Astrocyte (in vitro differentiated cells and primary cell): ENCODE data around the gene CHST13. TPM values are rescaled to one million over a fixed set of nuclear protein-coding genes. Genes with fewer than 3 reads are reported as not detected.

Experiments
- DNase-seq: peaks from one replicate; pipeline ENCODE4 v3.0.0-alpha.2; 2010; ENCODE audit warnings: low read depth
- FAIRE-seq: peaks from 2 replicates; lab custom pipeline; 2011; peaks lifted over from hg19 to GRCh38; lab: Jason Lieb, UNC
- H2AFZ ChIP-seq: 2 replicates; pipeline ENCODE4 v1.6.0; 2012; ENCODE audit warnings: low read depth, low read length, inconsistent platforms
- H3K27ac ChIP-seq: 2 replicates; pipeline ENCODE4 v1.5.1; 2011; ENCODE audit warnings: low read depth, low read length, inconsistent platforms
- H3K27me3 ChIP-seq: 2 replicates; pipeline ENCODE4 v1.6.0; 2011; ENCODE audit warnings: low read length, inconsistent platforms; ENCODE audit not compliant: insufficient read depth
- H3K36me3 ChIP-seq: 2 replicates; pipeline ENCODE4 v1.5.1; 2011; ENCODE audit warnings: low read length, inconsistent platforms; ENCODE audit not compliant: insufficient read depth
- H3K4me1 ChIP-seq: 2 replicates; pipeline ENCODE4 v1.5.1; 2011; ENCODE audit warnings: low read length, inconsistent platforms; ENCODE audit not compliant: insufficient read depth
- H3K4me2 ChIP-seq: 2 replicates; pipeline ENCODE4 v1.6.0; 2012; ENCODE audit warnings: low read length, inconsistent platforms
- H3K4me3 ChIP-seq: 2 replicates; pipeline ENCODE4 v1.5.1; 2011; ENCODE audit warnings: low read depth, mild to moderate bottlenecking, low read length, inconsistent platforms; ENCODE audit not compliant: insufficient read depth
- H3K79me2 ChIP-seq: 2 replicates; pipeline ENCODE4 v1.6.0; 2012; ENCODE audit warnings: mild to moderate bottlenecking, low read length, inconsistent platforms; ENCODE audit not compliant: insufficient read depth
- H3K9ac ChIP-seq: 2 replicates; pipeline ENCODE4 v1.6.0; 2012; ENCODE audit warnings: mild to moderate bottlenecking, low read length, inconsistent platforms
- H3K9me3 ChIP-seq: 2 replicates; pipeline ENCODE4 v1.5.1; 2012; ENCODE audit warnings: low read depth, mild to moderate bottlenecking, low read length, inconsistent platforms; ENCODE audit not compliant: insufficient read depth
- H4K20me1 ChIP-seq: 2 replicates; pipeline ENCODE4 v1.6.0; 2012; ENCODE audit warnings: low read length, inconsistent platforms; ENCODE audit not compliant: insufficient read depth
- H3K27ac Mint-ChIP-seq: one replicate; pipeline ENCODE4 v1.8.0; 2021; ENCODE audit warnings: mild to moderate bottlenecking, mixed read lengths; ENCODE audit not compliant: unreplicated experiment
- H3K27me3 Mint-ChIP-seq: one replicate; pipeline ENCODE4 v1.8.0; 2021; ENCODE audit warnings: low read depth, mixed read lengths; ENCODE audit not compliant: unreplicated experiment
- H3K36me3 Mint-ChIP-seq: one replicate; pipeline ENCODE4 v1.8.0; 2021; ENCODE audit warnings: low read depth, mixed read lengths; ENCODE audit not compliant: unreplicated experiment
- H3K4me1 Mint-ChIP-seq: one replicate; pipeline ENCODE4 v1.8.0; 2021; ENCODE audit warnings: low read depth, mixed read lengths; ENCODE audit not compliant: unreplicated experiment
- H3K4me3 Mint-ChIP-seq: one replicate; pipeline ENCODE4 v1.8.0; 2021; ENCODE audit warnings: mild to moderate bottlenecking, moderate library complexity, mixed read lengths; ENCODE audit not compliant: unreplicated experiment
- H3K9me3 Mint-ChIP-seq: one replicate; pipeline ENCODE4 v1.8.0; 2021; ENCODE audit warnings: mild to moderate bottlenecking, mixed read lengths; ENCODE audit not compliant: unreplicated experiment
- EZH2 ChIP-seq: IDR thresholded peaks from 2 replicates; pipeline ENCODE4 v1.6.1; 2012; ENCODE audit warnings: mild to moderate bottlenecking, low read length, inconsistent platforms; ENCODE audit not compliant: insufficient read depth
- total RNA-seq: library from RNA; stranded (reverse); gene quantifications from 2 replicates; pipeline ENCODE4 v1.2.1, GENCODE V29; 2021
- TF ChIP-seq, protein P1 (sequence below): IDR thresholded peaks from 2 replicates; pipeline ENCODE4 v1.5.1; 2011; ENCODE audit warnings: low read depth, mild to moderate bottlenecking, inconsistent platforms, low read length, moderate library complexity; ENCODE audit not compliant: insufficient read depth

CHST13 gene
- total RNA-seq, 1 donor from 2014 or later, result not detected

DNA sequence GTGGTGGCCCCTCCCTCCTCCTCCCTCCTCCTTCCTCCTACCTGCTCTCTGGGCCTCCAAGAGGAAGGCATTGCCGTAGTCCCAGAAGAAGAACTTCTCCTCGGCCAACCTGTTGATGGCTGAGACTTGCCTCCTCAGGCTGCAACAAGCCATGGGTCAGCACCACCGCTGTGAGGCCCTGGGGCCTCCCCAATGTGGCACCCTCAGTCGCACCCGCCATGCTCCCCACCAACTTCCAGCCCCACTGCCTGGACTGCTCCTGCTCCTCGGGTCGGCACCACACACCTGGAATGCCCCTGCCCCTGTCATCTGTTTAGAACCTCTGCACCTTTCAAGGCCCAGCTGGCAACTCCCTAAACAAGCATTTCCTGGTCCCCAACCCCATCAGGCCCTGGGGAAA, 23.9 kb upstream of the CHST13 start:
- Histone ChIP-seq H3K4me3 (no peak overlapping the region), H3K36me3 (no peaks in the 10 kb centered on the region), H3K9me3 (no peaks in the 10 kb centered on the region), H3K4me1 (no peaks in the 10 kb centered on the region), H3K79me2 (no peaks in the 10 kb centered on the region), H4K20me1 (no peaks in the 10 kb centered on the region), H2AFZ (no peak overlapping the region), H3K4me2 (no peak overlapping the region), H3K27ac (no peak overlapping the region), H3K9ac (no peak overlapping the region), H3K27me3 (peaks cover 2% of the 10 kb centered on the region)
- H3K27me3 Mint-ChIP-seq, result peaks cover 16% of the 10 kb centered on the region
- DNase-seq, result no peak
- no peaks in the 10 kb centered on the region for H3K4me1 Mint-ChIP-seq
- no peak for FAIRE-seq
- TF ChIP-seq, protein P1, sequence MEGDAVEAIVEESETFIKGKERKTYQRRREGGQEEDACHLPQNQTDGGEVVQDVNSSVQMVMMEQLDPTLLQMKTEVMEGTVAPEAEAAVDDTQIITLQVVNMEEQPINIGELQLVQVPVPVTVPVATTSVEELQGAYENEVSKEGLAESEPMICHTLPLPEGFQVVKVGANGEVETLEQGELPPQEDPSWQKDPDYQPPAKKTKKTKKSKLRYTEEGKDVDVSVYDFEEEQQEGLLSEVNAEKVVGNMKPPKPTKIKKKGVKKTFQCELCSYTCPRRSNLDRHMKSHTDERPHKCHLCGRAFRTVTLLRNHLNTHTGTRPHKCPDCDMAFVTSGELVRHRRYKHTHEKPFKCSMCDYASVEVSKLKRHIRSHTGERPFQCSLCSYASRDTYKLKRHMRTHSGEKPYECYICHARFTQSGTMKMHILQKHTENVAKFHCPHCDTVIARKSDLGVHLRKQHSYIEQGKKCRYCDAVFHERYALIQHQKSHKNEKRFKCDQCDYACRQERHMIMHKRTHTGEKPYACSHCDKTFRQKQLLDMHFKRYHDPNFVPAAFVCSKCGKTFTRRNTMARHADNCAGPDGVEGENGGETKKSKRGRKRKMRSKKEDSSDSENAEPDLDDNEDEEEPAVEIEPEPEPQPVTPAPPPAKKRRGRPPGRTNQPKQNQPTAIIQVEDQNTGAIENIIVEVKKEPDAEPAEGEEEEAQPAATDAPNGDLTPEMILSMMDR, result no peak
- TF ChIP-seq EZH2, result no peak
- no peak overlapping the region for H3K4me3 Mint-ChIP-seq
- no peaks in the 10 kb centered on the region for H3K36me3 Mint-ChIP-seq
- H3K9me3 Mint-ChIP-seq, result peaks cover 1% of the 10 kb centered on the region
- no peak overlapping the region for H3K27ac Mint-ChIP-seq

DNA sequence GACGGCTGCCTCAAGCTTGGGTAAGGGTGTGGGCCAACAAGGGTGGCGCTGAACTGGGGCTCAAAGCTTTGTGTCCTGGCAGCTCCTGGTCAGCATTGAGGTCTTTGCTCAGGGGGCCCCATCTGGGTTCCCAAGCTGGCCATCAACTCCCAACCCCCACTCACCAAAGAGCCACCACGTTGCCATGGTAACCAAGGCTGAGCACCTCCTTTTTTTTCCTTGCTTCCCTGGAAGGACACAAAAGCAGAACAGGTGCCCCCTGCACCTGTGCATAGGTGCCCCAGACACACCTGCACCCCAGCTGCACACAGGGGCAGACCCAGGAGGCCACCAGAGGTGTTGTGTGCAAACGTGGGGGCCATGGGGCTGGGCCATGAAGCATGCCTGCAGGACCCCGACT, 22.9 kb upstream of the CHST13 start:
- Mint-ChIP-seq H3K36me3 (no peaks in the 10 kb centered on the region), H3K4me1 (no peaks in the 10 kb centered on the region), H3K4me3 (no peak overlapping the region), H3K27ac (no peak overlapping the region), H3K9me3 (peaks cover 1% of the 10 kb centered on the region), H3K27me3 (peaks cover 20% of the 10 kb centered on the region)
- H4K20me1 ChIP-seq, result no peaks in the 10 kb centered on the region
- H3K9me3 ChIP-seq, result no peaks in the 10 kb centered on the region
- H3K4me1 ChIP-seq, result no peaks in the 10 kb centered on the region
- H3K4me2 ChIP-seq, result no peak overlapping the region
- H3K27me3 ChIP-seq, result no peaks in the 10 kb centered on the region
- no peak for TF ChIP-seq EZH2
- TF ChIP-seq, protein P1, result no peak
- DNase-seq, result no peak
- no peak overlapping the region for H3K9ac ChIP-seq
- no peak overlapping the region for H3K27ac ChIP-seq
- no peaks in the 10 kb centered on the region for H3K36me3 ChIP-seq
- H3K4me3 ChIP-seq, result no peak overlapping the region
- FAIRE-seq, result no peak
- H3K79me2 ChIP-seq, result no peaks in the 10 kb centered on the region
- H2AFZ ChIP-seq, result no peak overlapping the region

DNA sequence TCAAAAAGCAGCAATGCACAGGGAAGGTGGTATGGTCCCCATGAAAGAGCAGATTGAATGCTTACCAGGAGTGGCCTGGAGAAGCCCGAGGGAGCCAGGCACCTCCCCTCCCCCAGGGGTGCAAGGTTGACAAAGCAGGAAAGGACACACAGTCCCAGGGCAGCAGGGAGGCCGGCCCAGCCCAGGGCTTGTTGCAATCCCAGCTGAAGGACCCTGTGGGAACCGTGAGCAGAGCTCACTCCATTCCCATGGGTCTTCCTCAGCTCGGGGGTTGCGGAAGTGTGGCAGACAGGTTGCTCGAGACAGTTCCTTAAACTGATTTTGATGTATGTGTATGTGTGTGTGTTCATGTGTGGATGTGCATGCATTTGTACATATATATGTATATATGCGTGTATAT, 22.2 kb upstream of the CHST13 start:
- TF ChIP-seq, protein P1, result no peak
- no peak for TF ChIP-seq EZH2
- no peak overlapping the region for H3K4me3 ChIP-seq
- DNase-seq, result no peak
- H3K9me3 ChIP-seq, result no peaks in the 10 kb centered on the region
- H3K36me3 Mint-ChIP-seq, result no peaks in the 10 kb centered on the region
- H3K4me3 Mint-ChIP-seq, result no peak overlapping the region
- no peaks in the 10 kb centered on the region for H4K20me1 ChIP-seq
- no peaks in the 10 kb centered on the region for H3K79me2 ChIP-seq
- no peak overlapping the region for H3K27ac Mint-ChIP-seq
- no peaks in the 10 kb centered on the region for H3K4me1 Mint-ChIP-seq
- H3K27ac ChIP-seq, result no peak overlapping the region
- H3K27me3 Mint-ChIP-seq, result peaks cover 25% of the 10 kb centered on the region
- no peak overlapping the region for H3K9ac ChIP-seq
- H3K4me2 ChIP-seq, result no peak overlapping the region
- H2AFZ ChIP-seq, result no peak overlapping the region
- no peaks in the 10 kb centered on the region for H3K27me3 ChIP-seq
- no peaks in the 10 kb centered on the region for H3K36me3 ChIP-seq
- H3K4me1 ChIP-seq, result no peaks in the 10 kb centered on the region
- peaks cover 1% of the 10 kb centered on the region for H3K9me3 Mint-ChIP-seq
- FAIRE-seq, result no peak
